Gastrocnemius medialis (tissue), 4 donors: ENCODE data around the gene TBCK. TPM values are rescaled to one million over a fixed set of nuclear protein-coding genes. Genes with fewer than 3 reads are reported as not detected.

ENCODE experiments used
- ATAC-seq, 2 donors: fragments of 150-250 bp; one replicate each; pipeline ENCODE4 v1.9.1; 2016
- DNase-seq, 2 donors: peaks; one replicate each; pipeline ENCODE4 v3.0.0-alpha.2; 2019
- H3K27ac ChIP-seq, 4 donors: fragments of 200-600 bp; sonication (generic); 1 replicate in 1 of 4; 2 replicates in 3 of 4; pipeline ENCODE4 v1.5.1; 2016 to 2018; ENCODE audit warnings: mild to moderate bottlenecking in 2 of 4, moderate library complexity in 1 of 4
- H3K27me3 ChIP-seq, 3 donors: fragments of 200-600 bp; sonication (generic) in 2 of 3; 1 replicate in 1 of 3; 2 replicates in 2 of 3; pipeline versions ENCODE4 v1.5.1 to v1.6.0; 2016 to 2019; ENCODE audit warnings: mild to moderate bottlenecking in 1 of 3, moderate library complexity in 1 of 3
- H3K36me3 ChIP-seq, 2 donors: fragments of 200-600 bp; sonication (generic) in 1 of 2; one replicate each; pipeline ENCODE4 v1.5.1; 2017 to 2018
- H3K4me1 ChIP-seq, 2 donors: fragments of 200-600 bp; sonication (generic) in 1 of 2; one replicate each; pipeline ENCODE4 v1.5.1; 2016 to 2017; ENCODE audit warnings: mild to moderate bottlenecking in 2 of 2
- H3K4me3 ChIP-seq, 4 donors: fragments of 200-600 bp; sonication (generic) in 3 of 4; 1 replicate in 1 of 4; 2 replicates in 3 of 4; pipeline ENCODE4 v1.5.1; 2016 to 2019; ENCODE audit warnings: mild to moderate bottlenecking in 2 of 4
- H3K9me3 ChIP-seq, 3 donors: fragments of 200-600 bp; sonication (generic) in 2 of 3; 1 replicate in 1 of 3; 2 replicates in 2 of 3; pipeline ENCODE4 v1.5.1; 2016 to 2019
- CTCF ChIP-seq, 5 experiments: fragments of 450-650 bp in 3 of 5; fragments of 200-600 bp in 2 of 5; sonication (generic) in 2 of 5; IDR thresholded peaks in 4 of 5; conservative IDR thresholded peaks in 1 of 5; 1 replicate in 4 of 5; 2 replicates in 1 of 5; pipeline ENCODE4 v1.5.1; 2016 to 2019; ENCODE audit warnings: antibody characterized with exemption in 5 of 5, mild to moderate bottlenecking in 3 of 5, moderate library complexity in 3 of 5
- POLR2A ChIP-seq, 2 donors: fragments of 450-650 bp; IDR thresholded peaks; one replicate each; pipeline ENCODE4 v1.6.1; 2017; ENCODE audit warnings: antibody characterized with exemption in 2 of 2, mild to moderate bottlenecking in 2 of 2, moderate library complexity in 2 of 2
- in situ Hi-C, 4 donors: fragments of 200-750 bp; cut with MboI; loops; one replicate each; pipeline versions ENCODE4 v1.15.0 to v1.8.0; 2017; ENCODE audit warnings: low sequenced_read_pairs in 4 of 4
- intact Hi-C: fragments of 100-400 bp; cut with DNase I; formaldehyde crosslinking; loops from one replicate; pipeline ENCODE4 v1.15.1; 2023; ENCODE audit warnings: low total_unique reads
- total RNA-seq, 4 donors: library from RNA; depleted of rRNA; stranded (reverse); fragments of >200 nt; gene quantifications; one replicate each; pipeline versions ENCODE4 v1.1.0 to v1.2.3, GENCODE V29; 2016

TBCK gene
- total RNA-seq, 4 donors from 2014 or later = 8.1 to 17.7 (median 12.2) TPM

- peaks cover 8 to 10% of the 10 kb centered on the region in 2 donors for H3K4me1 ChIP-seq
- intact Hi-C loops = no loop called here
- H3K4me3 ChIP-seq = no peak overlapping the region
- H3K9me3 ChIP-seq = no peaks in the 10 kb centered on the region
- no peak for DNase-seq
- no peak overlapping the region for H3K27ac ChIP-seq
- in situ Hi-C loops = no loop called here
- ATAC-seq = no peak
- H3K36me3 ChIP-seq = no peaks in the 10 kb centered on the region
- TF ChIP-seq CTCF (IDR thresholded peaks at IDR 0.05 in 4 of 5, conservative IDR thresholded peaks at IDR 0.05 in 1 of 5) = no peak
- no peak for TF ChIP-seq POLR2A (IDR thresholded peaks at IDR 0.05)
- no peaks in the 10 kb centered on the region for H3K27me3 ChIP-seq
Observed at GRCh38 chr4:106038908-106039307, 277.1 kb downstream of the TBCK start.

GRCh38 chr4:106038012-106038411 lies 278.0 kb downstream of the TBCK start:
- Histone ChIP-seq H3K4me1 (peaks cover 8 to 10% of the 10 kb centered on the region in 2 donors), H3K9me3 (no peaks in the 10 kb centered on the region), H3K4me3 (no peak overlapping the region), H3K27ac (no peak overlapping the region), H3K27me3 (no peaks in the 10 kb centered on the region), H3K36me3 (no peaks in the 10 kb centered on the region)
- intact Hi-C loops = no loop called here
- ATAC-seq (no peak), DNase-seq (no peak)
- in situ Hi-C loops = no loop called here
- TF ChIP-seq POLR2A (IDR thresholded peaks at IDR 0.05) (no peak), CTCF (IDR thresholded peaks at IDR 0.05 in 4 of 5, conservative IDR thresholded peaks at IDR 0.05 in 1 of 5) (no peak)

GRCh38 chr4:106036848-106037247 lies 279.2 kb downstream of the TBCK start:
- no peaks in the 10 kb centered on the region for H3K9me3 ChIP-seq
- intact Hi-C loops (no loop called here), in situ Hi-C loops (no loop called here)
- TF ChIP-seq CTCF (IDR thresholded peaks at IDR 0.05 in 4 of 5, conservative IDR thresholded peaks at IDR 0.05 in 1 of 5) (no peak), POLR2A (IDR thresholded peaks at IDR 0.05) (no peak)
- H3K4me3 ChIP-seq = no peak overlapping the region
- H3K27ac ChIP-seq = no peak overlapping the region
- no peak for DNase-seq
- peaks cover 7 to 10% of the 10 kb centered on the region in 2 donors for H3K4me1 ChIP-seq
- H3K36me3 ChIP-seq = no peaks in the 10 kb centered on the region
- no peak for ATAC-seq
- H3K27me3 ChIP-seq = no peaks in the 10 kb centered on the region

GRCh38 chr4:106036334-106036733 lies 279.7 kb downstream of the TBCK start:
- no peak for ATAC-seq
- H3K4me1 ChIP-seq = peaks cover 2 to 5% of the 10 kb centered on the region in 2 donors
- no peaks in the 10 kb centered on the region for H3K27me3 ChIP-seq
- H3K36me3 ChIP-seq = no peaks in the 10 kb centered on the region
- no peak overlapping the region for H3K27ac ChIP-seq
- H3K9me3 ChIP-seq = no peaks in the 10 kb centered on the region
- H3K4me3 ChIP-seq = no peak overlapping the region
- intact Hi-C loops (no loop called here), in situ Hi-C loops (no loop called here)
- no peak for DNase-seq
- TF ChIP-seq POLR2A (IDR thresholded peaks at IDR 0.05) = no peak
- TF ChIP-seq CTCF (IDR thresholded peaks at IDR 0.05 in 4 of 5, conservative IDR thresholded peaks at IDR 0.05 in 1 of 5) = no peak

DNA sequence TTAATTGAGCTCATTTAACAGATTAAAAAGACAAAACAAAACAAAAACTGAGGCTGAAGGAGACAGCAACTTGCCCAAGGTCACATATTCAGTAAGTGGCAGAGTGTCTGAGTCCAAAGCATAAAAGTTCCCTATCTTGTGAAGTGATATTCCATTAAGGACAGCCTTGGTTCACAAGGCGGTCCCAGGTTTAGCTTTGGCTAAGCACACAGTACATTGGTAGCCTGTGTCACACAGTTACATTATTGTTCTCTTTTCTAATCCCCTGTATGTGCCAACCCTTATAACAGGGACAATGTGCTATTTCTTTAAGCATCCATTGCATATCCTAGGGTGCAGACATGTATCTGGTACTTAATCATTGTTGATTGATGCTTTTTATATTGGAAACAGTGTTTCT lies 280.8 kb downstream of the TBCK start:
- ATAC-seq (no peak), DNase-seq (no peak)
- Histone ChIP-seq H3K9me3 (no peaks in the 10 kb centered on the region), H3K4me1 (no peaks in the 10 kb centered on the region), H3K27ac (no peak overlapping the region), H3K4me3 (no peak overlapping the region), H3K27me3 (no peaks in the 10 kb centered on the region), H3K36me3 (no peaks in the 10 kb centered on the region)
- TF ChIP-seq CTCF (IDR thresholded peaks at IDR 0.05 in 4 of 5, conservative IDR thresholded peaks at IDR 0.05 in 1 of 5) = no peak
- TF ChIP-seq POLR2A (IDR thresholded peaks at IDR 0.05) = no peak
- in situ Hi-C loops = no loop called here
- intact Hi-C loops = no loop called here
